Thymus (tissue), 11 donors: ENCODE data around the gene ADAM19. TPM values are rescaled to one million over a fixed set of nuclear protein-coding genes. Genes with fewer than 3 reads are reported as not detected.

Experiments used
- DNase-seq, 9 donors: peaks; one replicate each; pipeline ENCODE4 v3.0.0-alpha.2; 2013; ENCODE audit warnings: low spot score in 9 of 9, low read depth in 6 of 9, missing footprints in 1 of 9
- H3K27ac ChIP-seq, 2 donors: one replicate each; pipeline ENCODE4 v1.5.1; 2013; ENCODE audit warnings: control low read depth in 1 of 2, low read depth in 1 of 2, low read length in 1 of 2, mild to moderate bottlenecking in 1 of 2, moderate library complexity in 1 of 2
- H3K27me3 ChIP-seq, 2 donors: one replicate each; pipeline ENCODE4 v1.5.1; 2013; ENCODE audit warnings: low read length in 1 of 2; ENCODE audit not compliant: control insufficient read depth in 2 of 2, insufficient read depth in 1 of 2
- H3K36me3 ChIP-seq, 2 donors: one replicate each; pipeline ENCODE4 v1.5.1; 2013; ENCODE audit warnings: low read length in 1 of 2, mild to moderate bottlenecking in 1 of 2, moderate library complexity in 1 of 2; ENCODE audit not compliant: control insufficient read depth in 2 of 2, insufficient read depth in 2 of 2
- H3K4me1 ChIP-seq, 2 donors: one replicate each; pipeline ENCODE4 v1.5.1; 2013; ENCODE audit warnings: low read length in 2 of 2; ENCODE audit not compliant: control insufficient read depth in 2 of 2, insufficient read depth in 2 of 2
- H3K4me3 ChIP-seq, 2 donors: one replicate each; pipeline ENCODE4 v1.5.1; 2013; ENCODE audit warnings: low read length in 2 of 2, control low read depth in 1 of 2, mild to moderate bottlenecking in 1 of 2
- H3K9me3 ChIP-seq, 2 donors: one replicate each; pipeline ENCODE4 v1.5.1; 2013; ENCODE audit warnings: low read length in 1 of 2, mild to moderate bottlenecking in 1 of 2; ENCODE audit not compliant: control insufficient read depth in 2 of 2, insufficient read depth in 1 of 2
- WGBS: extraction: QIAGEN DNeasy Blood & Tissue Kit; methylation state at CpG from one replicate; pipeline ENCODE4 v1.1.7; 2013; 5-methylcytosine and 5-hydroxymethylcytosine counted together
- polyA plus RNA-seq: library from polyadenylated mRNA; stranded (reverse); fragments of 200-250 nt; gene quantifications from one replicate; pipeline ENCODE4 v1.2.3, GENCODE V29; 2013
- total RNA-seq: library from RNA; stranded (reverse); fragments of 120-200 nt; gene quantifications from one replicate; pipeline ENCODE4 v1.2.4, GENCODE V29; 2013
- donor health status: healthy.

Gene ADAM19
- total and polyA plus RNA-seq, 2 donors = 6.9 to 13.2 TPM

DNA sequence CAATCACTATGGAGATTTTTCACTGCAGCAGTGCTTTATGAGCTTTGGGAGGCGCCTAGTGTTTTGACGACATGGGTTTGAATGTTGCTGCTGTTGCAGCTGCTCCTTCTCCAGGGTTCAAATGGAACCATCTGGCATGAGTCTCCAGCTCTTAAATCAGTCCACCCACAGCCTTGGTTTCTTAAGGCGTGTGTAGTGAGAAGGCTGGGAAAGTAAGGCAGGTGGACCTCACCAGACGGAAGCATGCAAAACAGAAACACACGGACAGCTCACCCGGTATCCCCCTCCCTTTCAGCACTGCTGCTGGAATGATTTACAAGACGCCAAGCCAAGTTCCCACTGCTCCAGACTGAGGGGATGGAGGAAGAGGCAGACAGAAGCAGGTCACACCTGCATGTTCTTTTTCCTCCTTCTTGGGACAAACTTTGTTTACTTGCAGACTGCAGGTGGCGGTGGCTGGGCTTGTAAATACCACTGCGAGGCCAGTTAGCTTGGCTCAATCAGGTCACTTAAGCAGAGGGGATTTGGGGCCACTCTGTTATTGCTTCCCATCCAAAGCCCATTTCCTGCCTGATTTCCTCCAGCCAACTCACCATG lies 47.4 kb downstream of the ADAM19 start:
- 85% methylated on average over 9 of the region's 9 CpGs for whole genome bisulfite sequencing
- Histone ChIP-seq H3K27me3 (no peaks in the 10 kb centered on the region), H3K27ac (peak overlapping the region in 1 of 2 donors; percentile 40), H3K4me1 (peaks cover 0 to 7% of the 10 kb centered on the region in 2 donors), H3K36me3 (no peaks in the 10 kb centered on the region), H3K4me3 (no peak overlapping the region), H3K9me3 (no peaks in the 10 kb centered on the region)
- DNase-seq = peak in 2 of 9 donors; percentile 23 to 27

DNA sequence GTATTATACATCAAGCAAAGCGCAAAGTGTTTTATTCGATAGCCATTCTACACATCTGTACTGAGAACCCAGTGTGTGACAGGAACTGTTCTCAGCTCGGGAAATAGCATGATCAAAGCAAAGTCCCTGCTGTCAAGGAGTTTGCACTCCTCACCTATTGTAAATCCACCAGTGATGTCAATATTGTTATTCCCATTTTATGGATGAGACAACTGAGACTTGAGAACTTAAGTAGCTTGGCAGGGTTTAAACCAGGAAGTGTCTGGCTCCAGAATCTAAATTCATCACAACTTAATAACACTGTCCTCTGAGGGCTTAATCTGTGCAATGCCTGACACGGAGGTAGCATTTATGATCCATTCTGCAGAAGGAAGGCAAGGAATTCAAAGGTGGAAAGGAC lies 50.7 kb downstream of the ADAM19 start:
- Histone ChIP-seq H3K27me3 (no peaks in the 10 kb centered on the region), H3K4me3 (no peak overlapping the region), H3K27ac (no peak overlapping the region), H3K4me1 (peaks cover 0 to 7% of the 10 kb centered on the region in 2 donors), H3K36me3 (no peaks in the 10 kb centered on the region), H3K9me3 (no peaks in the 10 kb centered on the region)
- DNase-seq = no peak
- WGBS = 97% methylated on average over 4 of the region's 4 CpGs

DNA sequence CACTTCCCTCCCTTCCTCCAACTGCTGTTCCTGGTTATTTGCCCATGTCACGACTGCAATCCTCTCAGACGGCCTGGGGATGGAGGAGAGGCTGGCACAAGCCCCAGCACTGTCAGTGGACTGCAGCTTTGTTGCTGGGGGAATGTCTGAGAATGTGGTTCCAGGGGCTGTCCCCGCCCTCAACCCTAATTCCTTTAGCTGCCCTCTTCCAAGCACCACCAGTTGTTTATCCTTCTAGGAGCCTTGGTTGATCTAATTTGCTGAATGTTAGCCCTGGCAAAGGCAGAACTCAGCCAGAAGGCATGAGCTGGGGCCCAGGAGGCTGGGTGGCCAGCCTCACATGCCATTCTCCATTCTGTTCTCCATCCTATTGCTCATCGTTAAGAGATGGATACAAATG lies 51.6 kb downstream of the ADAM19 start:
- H3K4me1 ChIP-seq = peaks cover 0 to 7% of the 10 kb centered on the region in 2 donors
- no peak overlapping the region for H3K4me3 ChIP-seq
- H3K9me3 ChIP-seq = no peaks in the 10 kb centered on the region
- no peak overlapping the region for H3K27ac ChIP-seq
- DNase-seq = no peak
- 99% methylated on average over 4 of the region's 4 CpGs for WGBS
- H3K36me3 ChIP-seq = no peaks in the 10 kb centered on the region
- H3K27me3 ChIP-seq = no peaks in the 10 kb centered on the region

DNA sequence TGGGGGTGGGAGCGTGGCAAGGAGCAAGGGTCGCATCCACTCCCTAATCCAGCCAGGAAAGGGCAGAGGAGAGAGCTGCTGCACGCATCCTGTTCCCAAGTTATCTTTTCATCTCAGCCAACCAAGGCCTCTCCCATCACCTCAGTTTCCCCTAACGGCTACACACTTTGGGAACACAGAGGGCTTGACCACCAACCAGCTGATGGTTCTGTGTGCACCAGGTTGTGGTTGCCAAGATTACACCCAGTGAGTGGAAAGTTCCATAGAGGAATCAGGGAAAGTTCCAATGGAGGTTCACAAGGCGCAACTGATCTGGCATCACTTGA lies 53.9 kb downstream of the ADAM19 start:
- Histone ChIP-seq H3K27ac (no peak overlapping the region), H3K9me3 (no peaks in the 10 kb centered on the region), H3K36me3 (peaks cover 0 to 3% of the 10 kb centered on the region in 2 donors), H3K4me3 (no peak overlapping the region), H3K27me3 (no peaks in the 10 kb centered on the region), H3K4me1 (no peaks in the 10 kb centered on the region)
- 99% methylated on average over 5 of the region's 5 CpGs for WGBS
- DNase-seq = no peak

DNA sequence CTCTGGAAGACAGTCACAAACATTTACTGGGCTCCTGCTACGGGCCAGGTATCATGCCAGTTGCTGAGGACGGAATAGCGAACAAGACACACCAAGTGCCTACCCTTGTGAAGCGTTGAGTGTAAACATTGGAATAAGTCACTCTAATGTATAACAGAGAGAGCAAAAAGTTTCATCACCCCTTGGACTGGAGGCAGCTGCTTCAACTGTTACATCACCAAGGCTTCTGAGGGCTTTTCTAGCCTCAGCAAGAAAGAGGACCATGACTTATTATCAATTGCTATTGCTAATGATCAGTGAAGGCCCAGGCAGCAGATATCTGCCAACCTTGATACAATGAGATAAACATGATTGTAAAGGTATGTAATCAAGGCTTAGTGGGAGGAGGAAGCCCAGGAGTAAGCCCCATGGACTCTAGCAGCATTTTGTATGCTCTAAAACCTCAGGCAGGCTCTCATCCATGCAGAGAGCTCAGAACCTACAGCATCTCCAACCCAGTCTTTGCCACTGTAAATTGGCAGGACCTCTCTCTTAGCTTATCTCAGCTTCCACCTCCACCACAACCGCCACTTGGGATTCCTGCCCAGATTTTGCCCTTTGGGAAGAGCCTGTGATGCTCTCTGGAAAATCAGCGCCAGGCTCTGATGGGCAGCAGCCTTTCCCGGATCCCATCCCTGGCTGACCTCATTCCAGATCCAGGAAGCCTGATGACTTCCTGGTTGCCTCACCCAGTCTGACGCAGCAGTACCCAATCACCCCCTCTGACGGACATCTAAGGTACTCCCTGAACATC lies 54.5 kb downstream of the ADAM19 start:
- H3K4me3 ChIP-seq = no peak overlapping the region
- peaks cover 0 to 3% of the 10 kb centered on the region in 2 donors for H3K36me3 ChIP-seq
- H3K9me3 ChIP-seq = no peaks in the 10 kb centered on the region
- 92% methylated on average over 9 of the region's 9 CpGs for WGBS
- DNase-seq = no peak
- H3K27me3 ChIP-seq = no peaks in the 10 kb centered on the region
- H3K4me1 ChIP-seq = no peaks in the 10 kb centered on the region
- no peak overlapping the region for H3K27ac ChIP-seq

DNA sequence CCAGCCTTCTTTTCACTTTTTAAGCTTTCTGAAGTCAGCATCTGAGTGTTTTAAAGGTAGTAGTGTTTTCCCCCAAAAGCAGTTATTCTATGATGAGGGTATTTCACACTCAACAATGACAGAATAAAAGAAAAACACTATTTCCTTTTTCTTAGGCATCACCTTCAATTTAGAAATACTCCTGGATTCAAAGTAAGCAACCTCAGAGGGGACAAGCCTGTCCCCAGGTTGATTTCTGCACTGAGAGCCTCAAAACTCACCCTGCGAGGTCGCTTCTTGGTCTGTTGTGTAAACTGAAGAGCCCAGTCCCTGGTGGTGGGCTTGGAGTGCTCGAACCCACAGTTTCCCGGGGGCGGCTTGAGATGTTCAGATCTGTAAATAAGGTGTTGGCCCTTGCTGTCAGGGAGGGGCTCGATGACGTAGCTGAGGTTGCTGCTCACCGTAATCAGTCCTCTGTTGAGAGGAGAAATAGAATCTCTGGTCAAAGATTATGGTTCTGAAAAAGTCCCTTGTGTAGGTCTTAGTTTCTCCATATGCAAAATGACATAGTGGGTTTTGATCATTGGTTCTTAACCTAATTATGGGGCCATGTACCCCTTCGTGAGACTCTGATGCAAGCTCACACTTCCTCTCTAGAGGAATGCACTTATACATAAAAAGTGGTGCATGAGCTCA lies 55.9 kb downstream of the ADAM19 start:
- WGBS = 95% methylated on average over 9 of the region's 9 CpGs
- H3K36me3 ChIP-seq = peaks cover 0 to 3% of the 10 kb centered on the region in 2 donors
- H3K4me3 ChIP-seq = no peak overlapping the region
- no peak for DNase-seq
- no peaks in the 10 kb centered on the region for H3K27me3 ChIP-seq
- H3K27ac ChIP-seq = no peak overlapping the region
- H3K9me3 ChIP-seq = no peaks in the 10 kb centered on the region
- no peaks in the 10 kb centered on the region for H3K4me1 ChIP-seq

DNA sequence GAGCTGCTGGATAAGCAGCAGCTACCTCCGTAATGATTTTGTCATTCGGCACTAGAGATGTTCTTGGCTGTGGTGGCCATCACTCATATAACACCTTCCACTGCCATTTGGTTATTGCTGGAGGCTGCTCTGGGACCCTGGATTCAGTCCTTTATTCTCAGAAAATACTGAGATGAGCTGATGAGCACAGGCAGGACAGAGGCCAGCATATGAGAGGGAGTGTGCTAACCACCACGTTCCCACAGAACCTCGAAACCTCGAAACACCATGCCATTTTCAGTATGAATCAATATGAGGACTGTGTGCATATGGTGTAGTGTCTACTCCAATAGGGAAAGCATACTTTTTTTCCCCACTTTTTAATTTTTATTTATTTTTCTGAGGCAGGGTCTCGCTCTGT lies 56.6 kb downstream of the ADAM19 start:
- Histone ChIP-seq H3K27me3 (no peaks in the 10 kb centered on the region), H3K4me3 (no peak overlapping the region), H3K27ac (no peak overlapping the region), H3K4me1 (no peaks in the 10 kb centered on the region), H3K9me3 (no peaks in the 10 kb centered on the region), H3K36me3 (peaks cover 0 to 3% of the 10 kb centered on the region in 2 donors)
- 89% methylated on average over 6 of the region's 6 CpGs for WGBS
- no peak for DNase-seq

DNA sequence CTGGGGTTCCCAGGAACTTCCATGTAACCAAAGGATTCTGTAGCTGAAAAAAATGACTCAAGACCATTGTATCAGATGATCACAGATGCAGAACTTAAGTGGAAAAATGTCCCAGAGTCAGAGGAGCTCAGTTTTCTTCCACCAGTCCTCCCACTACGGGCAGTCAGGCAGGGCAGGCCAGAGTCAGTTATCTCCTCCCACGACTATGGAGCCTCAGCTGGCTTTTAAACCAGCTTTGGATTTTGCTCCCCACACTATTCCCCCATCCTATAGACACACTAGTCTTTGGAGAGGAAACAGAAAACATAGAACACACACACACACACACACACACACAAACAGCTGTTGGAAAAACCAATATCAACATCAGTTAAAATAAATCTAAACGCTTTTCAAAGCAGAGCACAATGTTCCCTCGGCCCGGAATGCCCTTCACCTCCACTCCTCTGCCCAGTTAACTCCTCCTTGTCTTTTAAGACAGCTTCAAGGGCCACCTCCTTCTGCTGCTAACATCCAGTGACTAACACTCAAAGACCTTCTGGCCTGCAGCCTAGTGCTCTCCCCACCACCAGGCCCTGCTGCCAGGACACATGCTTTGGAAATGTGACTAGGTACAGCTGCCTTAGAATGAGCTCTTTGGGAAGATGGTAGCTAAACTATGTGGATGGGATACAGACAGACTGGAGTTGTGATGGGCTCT lies 58.8 kb downstream of the ADAM19 start:
- WGBS = 96% methylated on average over 5 of the region's 5 CpGs
- Histone ChIP-seq H3K27ac (no peak overlapping the region), H3K9me3 (no peaks in the 10 kb centered on the region), H3K4me3 (no peak overlapping the region), H3K4me1 (no peaks in the 10 kb centered on the region), H3K36me3 (peaks cover 0 to 5% of the 10 kb centered on the region in 2 donors), H3K27me3 (no peaks in the 10 kb centered on the region)
- no peak for DNase-seq

DNA sequence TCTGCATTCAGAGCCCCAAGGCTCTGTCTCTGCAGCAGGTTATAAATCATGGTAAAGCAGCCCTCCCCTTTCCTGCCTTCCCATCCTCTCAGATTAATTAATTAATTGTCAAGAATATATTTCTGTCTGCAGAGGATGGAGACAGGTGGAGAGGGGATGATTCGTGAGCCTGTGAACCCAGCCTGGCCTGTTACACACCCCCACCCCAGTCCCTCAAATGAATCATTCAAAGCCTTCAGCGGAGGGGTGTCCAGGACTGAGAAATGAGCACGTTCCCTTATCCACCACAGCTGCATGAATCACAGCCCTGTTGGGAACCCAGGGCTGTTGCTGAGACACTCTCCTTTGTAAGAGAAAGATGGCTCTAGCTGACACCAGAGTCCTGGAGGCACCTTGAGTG lies 59.6 kb downstream of the ADAM19 start:
- Histone ChIP-seq H3K36me3 (peaks cover 0 to 5% of the 10 kb centered on the region in 2 donors), H3K27me3 (no peaks in the 10 kb centered on the region), H3K4me1 (no peaks in the 10 kb centered on the region), H3K27ac (no peak overlapping the region), H3K4me3 (no peak overlapping the region), H3K9me3 (no peaks in the 10 kb centered on the region)
- DNase-seq = no peak
- 94% methylated on average over 3 of the region's 3 CpGs for WGBS
